Heart right ventricle (tissue), 16 donors: Measurements from ENCODE around the gene FERD3L. TPM values are rescaled to one million over a fixed set of nuclear protein-coding genes. Genes with fewer than 3 reads are reported as not detected.

ENCODE experiments used
- ATAC-seq, 8 donors: fragments of 200-7000 bp; cut with Tn5 transposase; one replicate each; pipeline ENCODE4 v1.9.1; 2020; ENCODE audit warnings: mild to moderate bottlenecking in 8 of 8, moderate library complexity in 8 of 8, moderate number of reproducible peaks in 1 of 8
- DNase-seq, 2 donors: peaks; one replicate each; pipeline ENCODE4 v3.0.0-alpha.2; 2020
- H3K27ac ChIP-seq, 10 donors: fragments of 200-600 bp; sonication (generic) in 2 of 10; one replicate each; pipeline versions ENCODE4 v1.5.0 to v1.8.0; 2020 to 2022; ENCODE audit warnings: mild to moderate bottlenecking in 3 of 10
- H3K27me3 ChIP-seq, 7 donors: fragments of 200-600 bp; one replicate each; pipeline ENCODE4 v1.8.0; 2021 to 2022; ENCODE audit warnings: mild to moderate bottlenecking in 2 of 7
- H3K36me3 ChIP-seq, 9 donors: fragments of 200-600 bp; sonication (generic) in 1 of 9; one replicate each; pipeline versions ENCODE4 v1.5.0 to v1.8.0; 2020 to 2022; ENCODE audit warnings: mild to moderate bottlenecking in 2 of 9
- H3K4me1 ChIP-seq, 9 donors: fragments of 200-600 bp; sonication (generic) in 1 of 9; one replicate each; pipeline versions ENCODE4 v1.5.0 to v1.8.0; 2020 to 2022; ENCODE audit warnings: mild to moderate bottlenecking in 4 of 9
- H3K4me3 ChIP-seq, 10 donors: fragments of 200-600 bp; sonication (generic) in 2 of 10; one replicate each; pipeline versions ENCODE4 v1.5.0 to v1.8.0; 2020 to 2022; ENCODE audit warnings: mild to moderate bottlenecking in 7 of 10, moderate library complexity in 2 of 10
- H3K9me3 ChIP-seq, 11 donors: fragments of 200-600 bp in 10 of 11; sonication (generic) in 2 of 11; one replicate each; pipeline versions ENCODE4 v1.5.0 to v1.8.0; 2013 to 2022; ENCODE audit warnings: mild to moderate bottlenecking in 2 of 11, control low read depth in 1 of 11, moderate library complexity in 1 of 11
- WGBS, 2 donors: extraction: QIAGEN DNeasy Blood & Tissue Kit; methylation state at CpG; one replicate each; pipeline ENCODE4 v1.1.7; 2013; ENCODE audit warnings: inconsistent platforms in 1 of 2; 5-methylcytosine and 5-hydroxymethylcytosine counted together
- intact Hi-C, 10 donors: fragments of 100-400 bp; cut with DNase I; formaldehyde crosslinking; loops; one replicate each; pipeline versions ENCODE4 v1.11.1 to v1.14.2; 2022
- polyA plus RNA-seq, 2 donors: library from polyadenylated mRNA; stranded (reverse); fragments of 200-250 nt; gene quantifications; one replicate each; pipeline ENCODE4 v1.2.3, GENCODE V29; 2013
- total RNA-seq, 10 donors: library from RNA; stranded (reverse); fragmentation: NEBNext Ultra II Directional in 3 of 10; extraction: Animal tissue kit (Norgen Biotek cat#: 25700) in 3 of 10; gene quantifications; one replicate each; pipeline versions ENCODE4 v1.2.1 to v1.2.4, GENCODE V29; 2021 to 2023
- TF ChIP-seq, protein P1 (sequence below), 9 donors: fragments of 200-600 bp; sonication (generic) in 2 of 9; IDR thresholded peaks; one replicate each; pipeline versions ENCODE4 v1.5.0 to v1.8.0; 2021 to 2022; ENCODE audit warnings: antibody characterized with exemption in 9 of 9, mild to moderate bottlenecking in 5 of 9, moderate library complexity in 1 of 9
- donor health status: Arrhythmogenic right ventricular cardiomyopathy.
- donor health status: ischemic (EF 13 %, LVEDD 7.1; RV severe dilation, severe dysfunction).
- donor health status: healthy with polysubstance abuse.
- donor health status: DM: no; HTN: yes; CAD: no.
- donor health status: DM: no; HTN: no; CAD: no.
- donor health status: ischemic (EF 25% LVEDD 6.9; RV normal size, moderate dysfunction).
- donor health status: ischemic (EF 25% LVEDD 5.7; RV mildly dilated, moderate dysfunction).
- donor health status: healthy.
- donor health status: DM: yes; HTN: yes; CAD: no.
- donor health status: Ischemic cardiomyopathy.
- donor health status: ischemic (EF 35%, LVEDD 5.7; RV mildly dilated, moderate dysfunction).
- donor health status: nonischemic (EF 11% LVEDD 7.7; RV severe dilation, severe dysfunction).
- donor health status: DM: yes; HTN: yes; CAD: no.
- donor health status: PGD.
- donor health status: ischemic (EF 29% LVEDD 5.4; RV normal size, mild dysfunction).
- donor health status: nonischemic (EF 23%, LVEDD 6.1; RV moderate dilation, normal function).

Gene FERD3L
- total and polyA plus RNA-seq, 12 donors = 0.09 TPM; not detected in 11

DNA sequence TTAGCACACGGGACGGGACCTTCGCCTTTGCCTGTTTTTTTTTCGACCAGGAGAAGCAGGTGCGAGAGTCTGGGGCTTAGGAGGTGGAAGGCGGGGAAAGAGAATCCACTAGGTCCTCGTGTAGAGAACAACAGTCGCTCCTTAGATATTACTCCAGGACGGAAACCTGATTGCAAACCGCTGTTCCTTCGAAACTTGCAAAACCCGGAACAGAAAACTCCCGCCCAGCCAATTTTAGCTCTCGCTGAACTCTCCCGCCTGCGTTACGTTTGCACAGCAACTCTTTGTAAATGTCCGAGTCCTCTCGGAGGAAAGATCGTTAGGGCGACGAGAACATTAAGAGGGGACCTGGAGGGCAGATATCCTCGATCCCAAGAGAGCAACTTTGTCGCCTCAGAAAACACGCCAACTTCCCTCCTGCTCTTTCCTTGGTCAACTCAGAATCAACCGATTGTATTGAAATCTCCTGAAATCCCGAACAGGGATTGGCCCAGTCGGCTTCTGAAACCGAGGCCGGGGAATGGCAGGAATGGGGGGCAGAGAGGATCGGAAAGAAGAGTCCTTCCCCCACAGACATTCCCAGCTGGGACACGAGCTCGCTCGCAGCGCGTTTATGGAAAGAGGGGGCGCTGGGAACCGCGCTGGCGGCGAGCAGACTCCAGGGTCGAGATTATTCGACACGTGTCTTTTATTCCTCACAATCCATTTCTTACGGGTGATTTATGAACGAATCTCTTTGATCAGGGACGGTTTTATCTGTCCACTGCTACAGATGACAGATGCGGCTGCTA is 37.7 kb downstream of the FERD3L start:
- 1% methylated on average over 48 of the region's 48 CpGs for WGBS, 2 donors
- Histone ChIP-seq H3K27me3 (peaks cover 0 to 98% (median 92%) of the 10 kb centered on the region in 7 donors), H3K4me1 (peaks cover 0 to 31% (median 16%) of the 10 kb centered on the region in 9 donors), H3K9me3 (no peaks in the 10 kb centered on the region), H3K4me3 (peak overlapping the region; percentile 27 to 57 (median 44)), H3K27ac (peak overlapping the region in 5 of 10 donors; percentile 2 to 69 (median 32)), H3K36me3 (no peaks in the 10 kb centered on the region)
- ATAC-seq (peak in 7 of 8 donors; percentile 37 to 62 (median 58)), DNase-seq (peak in 1 of 2 donors; percentile 18)
- intact Hi-C loops = no loop called here
- TF ChIP-seq, protein P1, sequence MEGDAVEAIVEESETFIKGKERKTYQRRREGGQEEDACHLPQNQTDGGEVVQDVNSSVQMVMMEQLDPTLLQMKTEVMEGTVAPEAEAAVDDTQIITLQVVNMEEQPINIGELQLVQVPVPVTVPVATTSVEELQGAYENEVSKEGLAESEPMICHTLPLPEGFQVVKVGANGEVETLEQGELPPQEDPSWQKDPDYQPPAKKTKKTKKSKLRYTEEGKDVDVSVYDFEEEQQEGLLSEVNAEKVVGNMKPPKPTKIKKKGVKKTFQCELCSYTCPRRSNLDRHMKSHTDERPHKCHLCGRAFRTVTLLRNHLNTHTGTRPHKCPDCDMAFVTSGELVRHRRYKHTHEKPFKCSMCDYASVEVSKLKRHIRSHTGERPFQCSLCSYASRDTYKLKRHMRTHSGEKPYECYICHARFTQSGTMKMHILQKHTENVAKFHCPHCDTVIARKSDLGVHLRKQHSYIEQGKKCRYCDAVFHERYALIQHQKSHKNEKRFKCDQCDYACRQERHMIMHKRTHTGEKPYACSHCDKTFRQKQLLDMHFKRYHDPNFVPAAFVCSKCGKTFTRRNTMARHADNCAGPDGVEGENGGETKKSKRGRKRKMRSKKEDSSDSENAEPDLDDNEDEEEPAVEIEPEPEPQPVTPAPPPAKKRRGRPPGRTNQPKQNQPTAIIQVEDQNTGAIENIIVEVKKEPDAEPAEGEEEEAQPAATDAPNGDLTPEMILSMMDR (IDR thresholded peaks at IDR 0.05) = no peak

DNA sequence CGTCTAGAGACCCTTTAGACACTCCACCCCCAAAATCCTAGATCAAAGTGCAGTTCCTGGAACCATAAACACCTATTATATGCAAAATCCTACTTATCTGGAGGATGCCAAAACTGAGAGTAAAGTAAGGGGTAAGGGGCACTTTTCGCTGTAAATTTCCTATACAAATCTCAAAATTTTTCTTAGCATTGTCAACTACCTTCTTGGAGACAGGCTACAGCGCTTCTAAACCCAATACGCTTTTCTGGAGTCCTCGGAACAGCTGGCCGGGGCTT is 38.2 kb downstream of the FERD3L start:
- Histone ChIP-seq H3K4me1 (peaks cover 0 to 28% (median 16%) of the 10 kb centered on the region in 9 donors), H3K4me3 (peak overlapping the region in 9 of 10 donors; percentile 31 to 57 (median 44)), H3K9me3 (no peaks in the 10 kb centered on the region), H3K27me3 (peaks cover 0 to 98% (median 89%) of the 10 kb centered on the region in 7 donors), H3K27ac (peak overlapping the region in 1 of 10 donors; percentile 2), H3K36me3 (no peaks in the 10 kb centered on the region)
- TF ChIP-seq, protein P1 (IDR thresholded peaks at IDR 0.05) = no peak
- intact Hi-C loops = no loop called here
- DNase-seq (no peak), ATAC-seq (peak in 4 of 8 donors; percentile 12 to 41 (median 27))
- WGBS, 2 donors = 0 to 4% methylated on average over 6 of the region's 6 CpGs

DNA sequence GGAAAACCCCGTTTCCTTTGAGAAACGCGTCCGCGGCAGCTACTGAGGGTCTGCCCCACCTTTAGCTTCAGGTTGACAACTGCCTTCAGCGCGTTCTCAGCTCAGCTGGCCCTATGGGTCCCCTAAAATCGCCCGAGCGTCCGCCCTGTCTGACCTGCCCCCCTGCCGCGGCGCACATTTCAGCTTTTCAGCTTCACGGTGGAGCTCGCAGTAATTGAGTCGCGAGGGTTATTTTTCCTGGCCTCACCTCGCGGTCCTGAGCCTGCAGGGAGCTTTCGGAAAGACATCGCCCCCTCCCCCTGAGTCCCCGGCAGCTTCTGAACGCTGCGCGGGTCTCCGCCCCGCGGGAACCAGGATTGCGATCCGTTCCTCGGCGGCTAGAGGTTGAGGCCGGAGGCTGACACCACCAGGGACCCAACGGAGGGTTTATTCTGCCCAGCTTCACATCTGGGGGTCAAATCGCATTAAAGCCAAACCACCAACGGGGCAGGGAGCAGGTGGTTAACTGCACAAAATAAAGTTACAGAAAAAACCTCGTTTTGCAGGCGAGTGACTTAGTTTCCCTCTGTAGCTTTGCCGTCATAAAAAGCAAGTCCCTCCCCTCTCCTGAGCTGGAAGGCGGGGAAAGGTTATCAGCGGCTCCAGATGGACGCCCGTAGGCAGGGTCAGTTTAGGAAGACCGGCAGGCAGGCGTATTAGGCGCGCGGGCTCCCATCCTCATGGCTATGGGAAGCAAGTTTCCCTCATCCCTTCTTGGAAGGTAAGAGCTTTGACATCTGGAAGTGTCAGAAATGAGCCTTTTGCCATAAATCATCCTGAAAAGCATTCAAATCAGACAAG is 38.8 kb downstream of the FERD3L start:
- H3K27me3 ChIP-seq = peaks cover 0 to 99% (median 88%) of the 10 kb centered on the region in 7 donors
- TF ChIP-seq, protein P1 (IDR thresholded peaks at IDR 0.05) = no peak
- peak overlapping the region; percentile 27 to 57 (median 44) for H3K4me3 ChIP-seq
- no peaks in the 10 kb centered on the region for H3K9me3 ChIP-seq
- no peak overlapping the region for H3K27ac ChIP-seq
- intact Hi-C loops = no loop called here
- peaks cover 0 to 28% (median 16%) of the 10 kb centered on the region in 9 donors for H3K4me1 ChIP-seq
- no peaks in the 10 kb centered on the region for H3K36me3 ChIP-seq
- peak in 5 of 8 donors; percentile 47 to 61 (median 56) for ATAC-seq
- WGBS, 2 donors = 2 to 4% methylated on average over 49 of the region's 49 CpGs
- peak in 1 of 2 donors; percentile 11 for DNase-seq

DNA sequence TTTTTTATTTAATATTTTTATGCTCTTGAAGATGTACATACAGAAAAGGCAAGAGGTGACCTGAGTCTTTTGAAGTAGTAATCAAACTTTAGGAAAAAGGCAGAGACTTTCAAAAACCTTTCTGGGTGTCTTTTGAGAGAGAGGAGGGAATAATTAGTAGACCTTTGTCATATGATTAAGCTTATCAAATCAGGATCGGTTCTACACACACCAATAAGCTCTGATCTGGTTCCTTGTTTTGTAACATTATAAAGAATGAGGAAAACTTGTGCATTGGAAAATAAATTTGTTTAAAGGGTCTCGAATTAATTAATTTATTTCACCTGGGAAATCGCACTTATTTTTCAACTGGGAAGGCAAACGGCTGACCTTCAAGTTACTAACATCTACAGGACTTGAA is 39.7 kb downstream of the FERD3L start:
- Histone ChIP-seq H3K27me3 (peaks cover 0 to 96% (median 84%) of the 10 kb centered on the region in 7 donors), H3K4me3 (peak overlapping the region in 1 of 10 donors; percentile 44), H3K9me3 (no peaks in the 10 kb centered on the region), H3K36me3 (no peaks in the 10 kb centered on the region), H3K4me1 (peaks cover 0 to 28% (median 16%) of the 10 kb centered on the region in 9 donors), H3K27ac (no peak overlapping the region)
- intact Hi-C loops = no loop called here
- WGBS, 2 donors = 45 to 49% methylated on average over 4 of the region's 4 CpGs
- DNase-seq = no peak
- no peak for ATAC-seq
- TF ChIP-seq, protein P1 (IDR thresholded peaks at IDR 0.05) = no peak
